Measurements from ENCODE around the gene GGA1.
A peak's percentile ranks its signal among the peaks of the same experiment; 100 is the strongest.
"Not testable (repeated sequence)": the region's sequence is repeated elsewhere in the genome, so short reads cannot be mapped to it uniquely, and the experiment has no call there.

The GGA1 gene

DNA sequence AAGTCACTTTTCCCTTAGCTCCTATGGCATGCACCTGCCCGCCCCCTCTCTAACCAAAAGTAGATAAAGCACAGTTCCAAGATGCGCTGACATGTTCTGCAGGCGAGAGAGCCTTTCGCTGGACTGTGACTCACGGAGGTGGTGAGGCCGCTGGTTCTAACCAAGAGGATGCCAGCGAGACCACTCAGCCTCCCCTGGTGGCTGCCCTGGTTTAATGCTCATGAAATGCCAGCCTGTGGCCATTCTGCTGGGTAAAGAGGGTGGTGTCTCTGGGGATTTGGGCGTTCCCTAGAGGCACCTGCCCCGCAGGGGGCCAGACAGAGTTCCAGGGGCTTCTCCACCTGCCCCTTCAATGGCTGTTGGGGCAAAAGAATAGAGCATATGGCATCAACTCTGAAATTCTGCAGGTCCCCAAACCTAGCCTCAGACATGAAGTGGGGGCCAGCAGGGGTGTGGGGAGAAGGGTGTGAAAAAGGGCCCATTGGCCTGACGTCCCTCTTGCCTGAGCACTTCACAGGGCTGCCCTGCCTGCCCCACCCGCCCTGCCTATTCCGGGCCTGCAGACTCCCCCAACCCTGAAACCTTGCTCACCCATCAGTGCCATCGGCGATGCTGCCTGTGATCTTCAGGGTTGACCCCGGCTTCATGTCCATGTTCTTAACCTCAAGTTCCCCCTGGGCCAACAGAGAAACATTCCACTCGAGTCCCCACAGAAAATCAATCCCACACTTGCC is 37.2 kb upstream of the GGA1 start:
- no peak for DNase-seq

DNA sequence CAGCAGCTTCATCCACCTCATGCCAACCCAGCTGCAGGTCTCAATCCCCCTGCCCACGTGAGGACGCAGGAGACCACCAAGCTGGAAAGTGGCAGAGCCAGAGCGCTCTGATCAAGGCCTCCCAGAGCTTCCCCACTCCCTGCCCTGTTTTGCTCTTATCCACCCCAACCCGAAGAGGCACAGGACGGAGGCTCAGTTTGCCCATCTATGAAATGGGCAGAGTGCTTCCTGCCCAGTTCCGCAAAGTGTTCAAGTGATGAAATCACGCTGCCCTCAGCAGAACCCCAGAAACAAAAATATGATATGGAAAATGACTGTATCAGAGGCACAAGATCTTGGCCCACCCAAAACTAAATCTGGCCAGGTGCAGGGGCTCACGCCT is 36.7 kb upstream of the GGA1 start:
- no peak for DNase-seq

DNA sequence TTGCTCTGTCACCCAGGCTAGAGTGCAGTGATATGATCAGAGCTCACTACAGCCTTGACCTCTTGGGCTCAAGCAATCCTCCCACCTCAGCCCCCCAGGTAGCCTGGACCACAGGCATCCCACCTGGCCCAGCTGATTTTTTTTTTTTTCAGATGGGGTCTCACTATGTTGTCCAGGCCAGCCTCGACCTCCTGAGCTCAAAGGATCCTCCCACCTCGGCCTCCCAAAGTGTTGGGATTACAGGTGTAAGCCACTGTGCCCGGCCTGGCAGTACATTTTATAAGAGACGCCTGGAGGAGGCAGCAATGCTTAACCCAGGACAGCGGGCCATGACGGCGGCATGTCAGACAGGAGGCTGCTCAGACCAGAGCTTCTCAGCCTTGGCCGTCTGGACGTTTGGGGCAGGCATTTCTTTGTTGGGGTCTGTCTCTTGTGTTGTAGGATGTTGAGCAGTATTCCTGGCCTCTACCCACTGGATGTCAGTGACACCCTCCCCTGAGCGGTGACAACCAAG is 33.1 kb upstream of the GGA1 start:
- no peak for DNase-seq

DNA sequence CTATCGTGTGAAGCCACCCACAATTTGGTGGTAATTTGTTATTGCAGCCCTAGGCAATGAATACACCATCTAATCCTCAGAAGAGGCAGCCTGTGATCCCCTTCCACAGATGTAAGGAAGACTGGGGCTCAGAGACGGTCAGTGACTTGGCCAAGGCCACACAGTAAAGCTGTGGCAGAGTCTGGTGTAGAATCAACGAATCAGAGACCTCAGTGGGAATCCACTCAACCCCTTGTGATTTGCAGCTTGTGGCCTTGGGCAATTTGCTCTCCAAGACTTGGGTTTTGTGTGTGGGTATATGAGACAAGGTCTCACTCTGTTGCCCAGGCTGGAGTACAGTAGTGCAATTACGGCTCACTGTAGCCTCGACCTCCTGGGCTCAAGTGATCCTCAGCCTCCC is 30.6 kb upstream of the GGA1 start:
- no peak for DNase-seq

DNA sequence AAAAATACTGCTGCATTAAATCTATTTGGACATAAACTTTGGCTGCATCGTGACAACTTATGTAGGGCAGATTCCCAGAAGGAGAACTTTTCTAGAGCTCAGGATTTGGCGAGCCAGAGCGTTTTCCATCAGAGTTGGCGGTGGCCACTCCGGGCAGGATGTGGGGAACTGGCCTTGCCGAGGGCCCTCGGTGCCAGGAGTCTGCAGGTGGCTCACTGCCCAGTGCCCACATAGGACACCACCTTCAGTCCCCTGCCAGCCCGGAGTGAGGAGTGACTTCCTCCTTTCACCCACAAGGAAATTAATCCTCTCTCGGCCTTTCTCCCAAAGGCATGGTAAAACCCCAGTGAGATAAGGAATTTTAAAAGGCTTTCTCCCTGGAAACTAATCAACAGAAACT is 27.1 kb upstream of the GGA1 start:
- no peak for DNase-seq

DNA sequence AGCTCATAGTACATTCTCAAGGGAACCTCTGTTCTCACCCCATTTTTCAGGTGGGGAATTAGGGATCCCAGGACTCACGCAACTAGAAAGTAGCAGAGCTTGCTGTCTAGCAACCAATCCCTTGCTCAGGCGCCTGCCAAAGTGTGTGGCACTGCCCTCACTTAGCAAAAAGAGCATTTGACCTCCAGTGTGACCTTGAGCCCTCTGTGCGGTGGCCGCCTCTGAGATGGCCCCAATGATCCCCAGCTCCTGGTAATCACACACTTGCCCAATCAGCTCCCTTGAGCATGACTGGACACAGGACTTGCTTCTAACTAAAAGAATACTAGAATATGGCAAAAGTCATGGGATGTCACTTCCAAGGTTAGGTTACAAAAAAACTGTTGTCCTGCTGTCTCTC is 26.1 kb upstream of the GGA1 start:
- DNase-seq: no peak

DNA sequence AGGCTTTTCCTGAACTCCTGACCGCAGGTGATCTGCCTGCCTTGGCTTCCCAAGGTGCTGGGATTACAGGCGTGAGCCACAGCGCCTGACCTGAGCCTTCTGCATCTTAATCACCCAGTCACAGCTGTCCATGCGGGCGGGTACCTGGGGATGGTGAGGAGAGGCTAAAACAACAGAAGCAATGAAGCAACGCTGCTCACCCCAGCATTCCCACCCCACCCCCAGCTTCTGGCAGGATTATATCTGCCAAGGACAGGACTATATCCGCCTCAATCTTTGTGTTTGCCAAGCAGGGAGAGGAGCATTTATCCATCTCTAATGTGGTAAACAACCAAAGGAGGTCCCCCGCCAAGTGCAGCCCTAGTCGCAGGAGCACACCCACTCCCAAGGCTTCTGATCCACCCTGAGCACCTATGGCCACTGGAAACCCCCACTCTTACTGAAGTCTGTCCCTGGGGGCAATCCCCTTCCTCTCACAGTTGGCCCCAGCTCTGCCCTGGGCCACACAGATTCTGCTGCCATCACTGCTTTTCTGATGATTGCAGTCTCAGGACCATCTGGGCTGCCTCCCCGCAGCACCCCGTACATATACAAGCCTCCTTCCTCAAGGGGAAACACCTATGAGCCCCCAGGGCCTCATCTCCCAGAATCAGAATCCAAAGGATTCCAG is 20.0 kb upstream of the GGA1 start:
- no peak for DNase-seq

DNA sequence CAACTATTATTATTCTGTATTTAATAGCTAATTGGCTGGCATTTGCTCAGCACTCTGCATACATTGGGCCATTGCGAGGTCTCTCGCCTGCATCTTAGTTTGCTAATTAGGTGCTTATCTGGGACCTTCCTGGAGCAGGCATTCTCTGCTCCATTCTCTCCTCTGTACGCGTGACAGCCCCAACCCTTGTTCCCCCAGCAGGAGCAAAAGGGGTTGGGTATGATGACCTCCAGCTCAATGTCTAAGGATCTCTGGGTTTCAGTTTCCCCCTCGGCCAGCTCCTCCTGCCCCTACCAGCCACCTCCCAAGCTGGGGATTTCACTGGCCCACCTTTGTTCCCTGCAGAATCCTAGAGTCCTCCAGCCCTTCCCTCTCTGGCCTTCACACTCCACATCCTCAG is 19.0 kb upstream of the GGA1 start:
- no peak for DNase-seq

DNA sequence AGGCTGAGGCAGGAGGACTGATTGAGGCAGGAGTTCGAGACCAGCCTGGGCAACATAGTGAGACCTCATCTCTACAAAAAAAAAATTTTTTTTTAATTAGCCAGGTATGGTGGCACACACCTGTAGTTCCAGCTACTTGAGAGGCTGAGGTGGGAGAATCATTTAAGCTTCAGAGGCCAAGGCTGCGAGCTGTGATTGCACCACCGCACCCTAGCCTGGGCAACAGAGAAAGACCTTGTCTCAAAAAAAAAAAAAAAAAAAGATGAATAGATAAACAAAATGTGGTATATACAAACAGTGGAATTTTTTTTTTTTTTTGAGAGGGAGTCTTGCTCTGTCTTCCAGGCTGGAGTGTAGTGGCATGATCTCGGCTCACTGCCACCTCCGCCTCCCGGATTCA is 17.6 kb upstream of the GGA1 start:
- DNase-seq: not testable (repeated sequence)

DNA sequence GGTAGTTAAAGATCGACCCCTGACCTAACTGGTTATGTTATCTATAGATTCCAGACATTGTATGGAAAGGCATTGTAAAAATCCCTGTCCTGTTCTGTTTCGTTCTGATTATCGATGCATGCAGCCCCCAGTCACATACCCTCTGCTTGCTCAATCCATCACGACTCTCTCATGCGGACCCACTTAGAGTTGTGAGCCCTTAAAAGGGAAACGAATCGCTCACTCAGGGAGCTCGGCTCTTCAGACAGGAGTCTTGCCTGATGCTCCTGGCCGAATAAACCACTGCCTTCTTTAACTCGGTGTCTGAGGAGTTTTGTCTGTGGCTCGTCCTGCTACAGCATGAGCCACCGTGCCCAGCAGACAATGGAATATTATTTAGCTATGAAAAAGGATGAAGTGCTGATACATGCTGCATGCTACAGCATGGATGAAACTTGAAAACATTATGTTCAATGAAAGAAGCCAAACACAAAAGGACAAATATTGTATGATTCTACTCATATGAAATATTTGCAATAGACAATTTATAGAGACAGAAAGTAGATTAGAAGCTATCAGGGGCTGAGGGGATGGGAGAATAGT is 16.7 kb upstream of the GGA1 start:
- DNase-seq: no peak

DNA sequence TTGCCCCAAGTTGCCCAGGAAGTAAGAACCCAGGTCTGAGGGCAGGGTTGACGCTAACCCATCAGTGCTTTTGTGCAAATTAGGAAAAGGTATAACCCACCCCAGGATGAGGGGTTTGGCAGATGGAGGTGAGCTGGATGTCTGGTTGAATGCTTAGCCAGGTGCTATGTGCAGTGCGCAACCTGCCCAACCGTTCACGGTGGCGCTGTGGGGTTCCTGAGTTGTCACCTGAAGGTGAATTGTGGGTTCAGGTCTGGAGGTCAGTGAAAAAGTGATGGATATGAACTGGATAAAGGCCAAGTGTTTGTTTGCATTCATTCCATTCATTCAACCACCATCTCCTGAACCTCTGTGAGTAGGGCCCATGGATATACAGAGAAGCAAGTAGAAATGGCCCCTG is 14.4 kb upstream of the GGA1 start:
- DNase-seq: no peak

DNA sequence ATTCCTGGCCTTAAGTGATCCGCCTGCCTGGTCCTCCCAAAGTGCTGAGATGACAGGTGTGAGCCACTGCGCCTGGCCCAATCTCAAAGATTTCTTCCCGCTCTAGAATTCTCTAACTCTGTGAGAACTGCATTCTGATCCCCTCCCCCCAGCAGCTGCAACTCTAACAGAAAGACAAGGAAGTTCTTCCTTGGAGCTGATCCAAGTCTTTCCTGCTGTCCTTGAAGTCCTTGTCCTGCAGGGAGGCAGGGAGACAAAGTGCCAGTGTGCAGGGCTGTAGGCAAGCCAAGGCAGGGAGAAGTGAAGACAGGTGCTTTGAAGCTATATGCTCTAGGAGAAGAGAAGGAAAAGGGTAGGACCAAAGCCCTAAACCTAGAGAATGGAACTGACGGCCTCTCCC is 9.5 kb upstream of the GGA1 start:
- no peak for DNase-seq

DNA sequence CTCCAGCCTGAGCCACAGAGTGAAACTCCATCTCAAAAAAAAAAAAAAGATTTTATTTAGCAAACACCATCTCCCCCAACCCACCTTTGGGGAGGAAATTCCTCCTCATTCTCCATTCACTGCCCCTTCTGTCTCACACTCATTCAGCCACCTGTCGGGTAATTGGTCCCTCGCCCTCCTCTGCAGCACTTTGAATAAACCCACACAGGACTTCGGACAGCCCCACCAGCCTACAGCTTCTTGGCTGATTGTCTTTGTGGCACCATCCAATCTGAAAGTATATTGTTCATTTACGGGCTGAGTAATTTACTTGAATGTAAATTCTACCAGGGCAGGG is 7.5 kb upstream of the GGA1 start:
- DNase-seq: no peak

DNA sequence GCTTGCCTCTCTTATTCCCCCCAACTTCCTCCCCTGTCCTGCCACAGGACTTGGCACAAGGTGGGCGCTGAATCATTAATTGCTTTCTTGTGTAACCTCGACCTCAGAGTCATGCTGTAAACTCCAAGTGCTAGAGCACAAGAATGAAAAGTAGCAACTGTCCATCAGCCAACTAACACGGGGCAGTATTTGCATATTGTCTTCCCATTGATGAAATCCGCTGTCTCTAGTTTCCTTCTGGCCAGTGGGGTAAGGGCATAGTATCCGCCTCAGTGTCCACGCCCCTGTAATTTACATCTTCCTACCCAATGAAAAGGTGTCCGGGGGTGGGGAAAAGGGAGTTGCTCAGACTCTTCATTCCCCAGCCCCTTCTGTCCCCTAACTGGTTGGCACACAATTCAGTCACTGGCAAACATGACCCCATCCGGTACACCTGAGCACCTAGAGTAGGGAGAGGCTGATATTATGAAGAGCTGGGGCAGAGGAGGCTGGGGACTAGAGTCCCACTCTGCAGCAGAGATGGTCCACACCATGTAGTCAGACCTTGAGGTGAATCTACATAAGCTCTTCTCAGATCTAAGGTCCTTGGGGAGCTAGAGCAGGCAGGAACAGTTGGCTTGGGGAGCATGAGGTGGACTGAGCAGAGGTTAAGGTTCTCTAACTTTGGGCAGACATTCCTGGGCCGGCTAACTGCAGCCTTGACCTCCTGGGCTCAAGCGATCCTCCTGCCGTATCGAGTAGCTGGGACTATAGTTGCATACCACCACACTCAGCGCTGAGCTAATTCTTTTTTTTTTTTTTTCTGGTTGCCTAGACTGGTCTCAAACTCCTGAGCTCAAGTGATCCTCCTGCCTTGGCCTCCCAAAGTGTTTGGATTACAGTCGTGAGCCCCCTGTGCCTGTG is 6.8 kb upstream of the GGA1 start:
- DNase-seq: no peak

DNA sequence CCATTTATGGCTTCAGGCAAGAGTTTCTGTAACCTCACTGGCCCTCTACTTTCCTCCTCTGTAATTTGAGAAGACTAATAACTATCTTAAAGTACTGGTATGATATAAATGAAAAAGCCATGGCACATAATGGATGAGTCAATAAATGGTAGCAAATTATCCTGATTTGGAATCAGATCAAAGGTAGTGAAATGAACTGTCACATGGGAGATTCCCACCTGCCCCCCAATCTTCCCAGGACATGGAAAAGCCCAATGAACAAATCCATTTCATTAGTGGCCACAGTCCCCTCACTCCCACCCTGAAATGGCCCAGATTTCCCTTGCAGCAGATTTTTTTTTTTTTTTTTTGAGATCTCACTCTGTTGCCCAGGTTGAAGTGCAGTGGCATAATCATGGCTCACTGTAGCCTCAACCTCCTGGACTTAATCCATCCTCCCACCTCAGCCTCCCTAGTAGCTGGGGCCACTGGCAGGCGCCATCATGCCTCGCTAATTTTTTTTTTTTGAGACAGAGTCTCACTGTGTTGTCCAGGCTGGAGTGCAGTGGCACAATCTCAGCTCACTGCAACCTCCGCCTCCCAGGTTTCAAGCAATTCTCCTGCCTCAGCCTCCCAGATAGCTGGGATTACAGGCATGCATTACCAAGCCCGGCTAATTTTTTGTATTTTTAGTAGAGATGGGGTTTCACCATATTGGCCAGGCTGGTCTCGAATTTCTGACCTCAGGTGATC is 5.9 kb upstream of the GGA1 start:
- not testable (repeated sequence) for DNase-seq

DNA sequence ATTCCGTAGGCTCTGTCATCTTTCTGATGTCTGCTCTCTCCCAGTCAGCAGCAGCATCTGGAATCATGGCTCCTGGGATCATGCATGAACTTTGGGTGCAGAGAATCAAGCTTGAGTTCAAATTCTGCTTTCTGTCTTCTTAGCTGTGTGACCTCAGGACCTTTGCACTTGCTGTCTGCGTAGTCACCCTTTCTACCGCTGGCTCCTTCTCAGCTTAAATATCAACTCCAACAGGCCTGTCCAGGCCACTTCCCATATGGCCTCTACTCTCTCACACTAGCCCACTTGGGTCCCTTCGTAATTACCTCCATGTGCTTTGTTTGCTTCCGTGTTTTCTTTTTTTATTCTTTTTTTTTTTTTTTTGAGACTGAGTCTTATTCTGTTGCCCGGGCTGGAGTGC is 4.6 kb upstream of the GGA1 start:
- no peak for DNase-seq

DNA sequence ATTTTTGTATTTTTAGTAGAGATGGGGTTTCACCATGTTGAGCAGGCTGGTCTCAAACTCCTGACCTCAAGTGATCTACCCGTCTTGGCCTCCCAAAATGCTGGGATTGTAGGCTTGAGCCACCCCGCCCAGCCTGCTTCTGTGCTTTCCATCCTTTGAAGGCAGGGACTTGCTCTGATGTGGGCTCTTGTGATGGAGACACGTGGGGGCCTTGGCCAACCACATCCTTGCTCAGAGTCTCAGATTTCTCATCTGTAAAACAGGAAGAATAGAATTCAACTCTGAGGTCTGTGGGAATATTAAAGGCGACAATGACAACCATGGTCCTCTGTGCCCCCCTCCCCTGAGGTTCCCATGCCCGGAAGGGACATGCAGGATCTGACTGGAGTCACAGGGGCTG is 3.8 kb upstream of the GGA1 start:
- DNase-seq: no peak

DNA sequence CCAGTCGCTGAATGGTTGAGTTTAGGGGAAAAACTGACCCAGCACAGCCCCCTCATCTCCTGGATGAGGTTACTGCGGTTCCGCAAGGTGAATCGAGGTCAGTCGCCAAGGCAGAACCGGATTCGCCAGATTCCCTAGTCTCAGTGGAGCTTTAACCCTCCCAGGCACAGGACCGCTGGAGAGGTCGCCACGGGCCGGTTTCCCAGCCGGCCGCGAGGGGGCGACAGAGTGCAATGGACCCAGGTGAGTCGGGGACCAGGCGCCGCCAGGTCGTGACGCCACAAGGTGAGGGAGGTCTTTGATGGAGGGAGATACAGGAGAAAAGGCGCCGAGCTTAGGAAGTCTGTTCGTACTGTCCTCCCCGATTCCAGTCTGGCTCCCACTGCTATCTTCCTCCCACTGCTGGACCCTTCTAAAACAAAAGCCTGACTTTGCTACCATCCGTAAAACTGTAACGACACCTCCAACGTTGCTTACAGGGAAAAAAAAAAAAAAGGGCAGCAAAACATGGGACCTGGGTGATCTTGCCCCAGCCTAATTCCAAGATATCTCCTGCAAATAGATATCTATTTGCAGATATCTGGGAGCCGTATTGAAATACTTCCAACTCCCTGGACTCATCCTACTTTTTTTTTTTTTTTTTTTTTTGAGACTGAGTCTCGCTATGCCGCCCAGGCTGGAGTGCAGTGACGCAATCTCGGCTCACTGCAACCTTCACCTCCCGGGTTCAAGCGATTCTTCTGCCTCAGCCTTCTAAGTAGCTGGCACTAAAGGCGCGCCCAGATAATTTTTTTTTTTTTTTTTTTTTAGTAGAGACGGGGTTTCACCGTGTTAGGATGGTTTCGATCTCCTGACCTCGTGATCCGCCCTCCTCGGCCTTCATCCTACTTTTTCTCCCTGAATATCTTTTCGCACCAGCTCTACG is 1.4 kb upstream of the GGA1 start:
- DNase-seq: peak; percentile 97

DNA sequence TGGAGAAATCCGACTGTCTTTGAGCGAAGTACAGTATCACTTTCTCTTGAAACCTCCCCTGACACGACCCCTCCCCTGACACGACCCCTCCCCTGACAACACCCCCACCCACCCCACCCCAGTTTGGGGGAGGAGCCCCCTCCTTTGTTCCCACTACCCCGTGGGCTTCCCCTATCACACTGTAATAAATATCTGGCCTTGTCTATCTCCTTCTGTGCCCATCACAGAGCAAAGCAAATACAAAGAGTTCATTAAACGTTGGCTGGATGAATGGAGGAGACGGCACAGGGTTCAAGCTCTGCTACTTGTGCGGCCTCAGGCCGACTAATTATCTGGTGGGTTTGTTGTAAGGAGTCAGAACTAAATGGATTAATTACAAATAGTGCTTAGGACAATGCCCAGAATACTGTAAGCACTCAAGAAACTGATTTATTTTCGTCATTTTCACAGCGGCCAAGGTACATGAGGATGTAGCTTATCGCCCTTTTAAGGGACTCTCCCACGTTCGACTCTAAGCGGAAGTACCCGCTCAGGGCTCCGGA is 628 bp upstream of the GGA1 start:
- DNase-seq: no peak

DNA sequence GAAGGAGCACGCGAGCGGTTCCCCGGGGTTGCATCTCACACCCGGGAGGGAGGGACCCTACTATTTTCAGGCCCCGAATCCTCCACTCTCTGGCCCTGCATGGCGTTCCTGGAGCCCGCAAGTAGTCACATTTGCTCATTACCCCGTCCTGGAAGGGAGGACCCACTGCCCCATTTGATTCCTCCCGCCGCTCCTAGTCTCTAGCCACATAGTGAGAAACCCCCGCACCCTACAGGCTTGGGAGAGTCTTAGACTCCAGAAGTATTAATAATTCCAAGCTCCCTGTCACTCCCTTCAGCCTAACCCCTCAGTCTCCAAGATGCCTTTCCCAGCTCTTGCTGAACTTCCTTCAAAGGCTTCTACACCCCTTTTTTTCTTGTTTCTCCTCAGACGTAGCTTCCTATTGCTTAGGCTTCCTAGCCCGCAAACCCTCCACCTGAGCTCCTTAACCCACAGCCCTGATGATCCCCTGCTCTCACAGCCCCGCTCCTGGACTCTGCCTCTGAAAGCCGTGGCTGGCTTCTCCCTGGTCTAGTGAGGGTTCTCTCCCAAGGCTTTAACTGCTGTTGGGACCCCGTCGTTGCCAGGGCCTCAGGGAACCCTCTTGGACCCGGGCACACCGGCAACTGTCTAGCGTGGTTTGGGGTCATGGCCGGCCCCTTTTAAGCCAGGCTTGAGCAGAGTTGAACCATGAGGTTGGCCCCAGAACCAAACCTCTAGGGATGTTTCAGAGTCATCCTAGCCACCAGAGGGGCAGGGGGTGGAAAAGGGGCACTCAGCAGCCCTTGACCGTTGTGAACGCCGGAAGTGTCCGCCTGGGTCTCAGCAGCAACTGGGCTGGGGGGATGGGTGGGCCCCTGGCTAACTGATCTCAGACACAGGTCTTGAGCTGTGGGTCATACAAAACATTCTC is 862 bp downstream of the GGA1 start:
- no peak for DNase-seq
